ENCODE data around the gene UBE2J2. TPM values are rescaled to one million over a fixed set of nuclear protein-coding genes. Genes with fewer than 3 reads are reported as not detected.

The UBE2J2 gene
- total RNA-seq, 2 donors from 2014 or later: 69.9 to 72.7 TPM

DNA sequence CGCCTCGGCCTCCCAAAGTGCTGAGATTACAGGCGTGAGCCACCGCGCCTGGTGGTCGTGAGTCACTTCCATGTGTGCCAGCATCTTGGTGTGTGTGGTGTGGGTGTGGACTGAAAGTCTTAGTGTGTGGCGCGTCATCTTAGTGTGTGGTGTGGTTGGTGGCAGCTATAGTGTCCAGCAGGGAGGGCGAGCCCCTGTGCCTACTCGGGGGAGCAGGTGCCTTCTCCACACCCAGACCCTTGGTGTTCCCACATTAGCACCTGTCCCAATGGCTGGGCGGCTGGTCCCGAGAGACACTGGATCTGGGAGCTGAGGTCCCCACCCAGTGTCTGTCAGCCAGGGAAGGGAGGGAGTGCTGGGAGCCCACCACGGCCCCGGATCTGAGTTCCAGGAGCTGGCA is 9.3 kb upstream of the UBE2J2 start:
- H3K27ac Mint-ChIP-seq: no peak overlapping the region
- H3K4me3 Mint-ChIP-seq: no peak overlapping the region
- no peaks in the 10 kb centered on the region for H3K4me1 ChIP-seq (ENCODE audit: control insufficient read depth, insufficient read depth, low read length)
- H3K9ac ChIP-seq (ENCODE audit: extremely low read depth, low read length, poor library complexity, severe bottlenecking): no peak overlapping the region
- no peaks in the 10 kb centered on the region for H3K36me3 Mint-ChIP-seq (ENCODE audit: low read depth)
- DNase-seq: no peak
- TF ChIP-seq CTCF (conservative IDR thresholded peaks at IDR 0.05): no peak
- H3K27ac ChIP-seq (ENCODE audit: low read depth, low read length): no peak overlapping the region
- no peaks in the 10 kb centered on the region for H3K27me3 ChIP-seq (ENCODE audit: control insufficient read depth, insufficient read depth, low read length, poor library complexity, severe bottlenecking)
- H3K36me3 ChIP-seq (ENCODE audit: control insufficient read depth, insufficient read depth, low read length): no peaks in the 10 kb centered on the region
- H3K4me3 ChIP-seq (ENCODE audit: low read length): no peak overlapping the region
- H3K9me3 Mint-ChIP-seq: no peaks in the 10 kb centered on the region
- WGBS, 2 experiments (ENCODE audit: insufficient coverage in 1 of 2, insufficient read length in 1 of 2): 92 to 94% methylated on average over 8 to 14 of the region's 14 CpGs
- no peaks in the 10 kb centered on the region for H3K9me3 ChIP-seq (ENCODE audit: control insufficient read depth, low read length)
- no peaks in the 10 kb centered on the region for H3K4me1 Mint-ChIP-seq
- no peaks in the 10 kb centered on the region for H3K27me3 Mint-ChIP-seq (ENCODE audit: insufficient read depth)

DNA sequence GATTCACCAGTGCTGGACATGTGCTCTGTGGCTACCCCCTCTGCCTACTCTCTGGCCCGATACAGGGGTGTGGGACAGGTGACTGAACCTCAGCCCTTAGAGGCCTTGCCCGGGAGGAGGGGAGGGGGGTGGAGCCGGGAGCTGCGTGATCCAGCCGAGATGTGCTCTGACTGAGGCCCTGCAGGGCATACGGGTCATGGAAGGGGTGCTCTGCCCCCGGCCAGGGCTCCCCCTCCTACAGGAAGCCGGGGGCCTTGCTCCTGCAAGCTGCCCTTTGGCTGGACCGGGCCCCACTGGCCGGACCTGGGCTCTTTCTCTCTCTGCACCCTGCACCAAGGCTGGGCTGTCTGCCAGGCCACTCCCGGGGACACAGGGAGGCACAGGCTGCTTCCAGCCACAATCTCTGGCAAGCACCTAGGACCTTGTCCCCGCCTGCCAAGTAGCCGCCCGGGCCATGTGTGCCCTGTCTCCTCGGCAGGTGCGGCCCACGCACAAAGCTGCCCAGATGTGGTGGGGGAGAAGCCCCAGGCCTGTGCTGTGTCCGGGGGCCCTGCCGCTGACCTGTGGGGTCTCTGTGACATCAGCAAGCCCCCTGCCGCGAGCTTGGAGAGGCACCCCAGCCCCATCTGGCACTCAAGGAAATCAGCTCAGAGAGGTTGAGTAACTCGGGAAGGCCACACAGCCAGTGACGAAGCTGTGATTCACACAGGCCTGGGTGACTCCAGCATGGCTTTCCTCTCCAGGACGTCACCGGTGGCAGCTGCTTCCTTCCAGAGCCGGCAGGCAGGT is 8.1 kb upstream of the UBE2J2 start:
- Histone ChIP-seq H3K36me3 (ENCODE audit: control insufficient read depth, insufficient read depth, low read length) (no peaks in the 10 kb centered on the region), H3K4me3 (ENCODE audit: low read length) (no peak overlapping the region), H3K9me3 (ENCODE audit: control insufficient read depth, low read length) (no peaks in the 10 kb centered on the region), H3K27ac (ENCODE audit: low read depth, low read length) (no peak overlapping the region), H3K4me1 (ENCODE audit: control insufficient read depth, insufficient read depth, low read length) (no peaks in the 10 kb centered on the region), H3K9ac (ENCODE audit: extremely low read depth, low read length, poor library complexity, severe bottlenecking) (no peak overlapping the region), H3K27me3 (ENCODE audit: control insufficient read depth, insufficient read depth, low read length, poor library complexity, severe bottlenecking) (no peaks in the 10 kb centered on the region)
- no peak for DNase-seq
- Mint-ChIP-seq H3K4me1 (no peaks in the 10 kb centered on the region), H3K4me3 (no peak overlapping the region), H3K36me3 (ENCODE audit: low read depth) (no peaks in the 10 kb centered on the region), H3K9me3 (no peaks in the 10 kb centered on the region), H3K27ac (no peak overlapping the region), H3K27me3 (ENCODE audit: insufficient read depth) (no peaks in the 10 kb centered on the region)
- TF ChIP-seq CTCF (conservative IDR thresholded peaks at IDR 0.05): no peak
- 87 to 89% methylated on average over 14 to 26 of the region's 26 CpGs for WGBS, 2 experiments (ENCODE audit: insufficient coverage in 1 of 2, insufficient read length in 1 of 2)

GRCh38 chr1:1280782-1281481 is 7.3 kb upstream of the UBE2J2 start:
- H3K4me1 Mint-ChIP-seq: no peaks in the 10 kb centered on the region
- Histone ChIP-seq H3K27ac (ENCODE audit: low read depth, low read length) (no peak overlapping the region), H3K4me1 (ENCODE audit: control insufficient read depth, insufficient read depth, low read length) (no peaks in the 10 kb centered on the region), H3K27me3 (ENCODE audit: control insufficient read depth, insufficient read depth, low read length, poor library complexity, severe bottlenecking) (no peaks in the 10 kb centered on the region), H3K9me3 (ENCODE audit: control insufficient read depth, low read length) (no peaks in the 10 kb centered on the region), H3K36me3 (ENCODE audit: control insufficient read depth, insufficient read depth, low read length) (no peaks in the 10 kb centered on the region), H3K9ac (ENCODE audit: extremely low read depth, low read length, poor library complexity, severe bottlenecking) (no peak overlapping the region), H3K4me3 (ENCODE audit: low read length) (no peak overlapping the region)
- no peak for DNase-seq
- TF ChIP-seq CTCF (conservative IDR thresholded peaks at IDR 0.05): no peak
- no peaks in the 10 kb centered on the region for H3K27me3 Mint-ChIP-seq (ENCODE audit: insufficient read depth)
- WGBS, 2 experiments (ENCODE audit: insufficient coverage in 1 of 2, insufficient read length in 1 of 2): 88 to 91% methylated on average over 15 to 21 of the region's 21 CpGs
- no peak overlapping the region for H3K4me3 Mint-ChIP-seq
- no peak overlapping the region for H3K27ac Mint-ChIP-seq
- H3K36me3 Mint-ChIP-seq (ENCODE audit: low read depth): no peaks in the 10 kb centered on the region
- H3K9me3 Mint-ChIP-seq: no peaks in the 10 kb centered on the region
